K562 treated with DMSO at 1 percent for 48 hours (cell line): ENCODE results near the gene LDLR. TPM values are rescaled to one million over a fixed set of nuclear protein-coding genes. Genes with fewer than 3 reads are reported as not detected.

Experiments used
- total RNA-seq: library from RNA; unstranded; fragments of 300-600 nt; gene quantifications from 2 replicates; pipeline ENCODE4 v1.2.3, GENCODE V29; 2022; ENCODE audit warnings: low replicate concordance; ENCODE audit errors: extremely low read depth

The LDLR gene
- total RNA-seq, result 66.2 TPM in 1 of 2 replicates, not detected in the other

DNA sequence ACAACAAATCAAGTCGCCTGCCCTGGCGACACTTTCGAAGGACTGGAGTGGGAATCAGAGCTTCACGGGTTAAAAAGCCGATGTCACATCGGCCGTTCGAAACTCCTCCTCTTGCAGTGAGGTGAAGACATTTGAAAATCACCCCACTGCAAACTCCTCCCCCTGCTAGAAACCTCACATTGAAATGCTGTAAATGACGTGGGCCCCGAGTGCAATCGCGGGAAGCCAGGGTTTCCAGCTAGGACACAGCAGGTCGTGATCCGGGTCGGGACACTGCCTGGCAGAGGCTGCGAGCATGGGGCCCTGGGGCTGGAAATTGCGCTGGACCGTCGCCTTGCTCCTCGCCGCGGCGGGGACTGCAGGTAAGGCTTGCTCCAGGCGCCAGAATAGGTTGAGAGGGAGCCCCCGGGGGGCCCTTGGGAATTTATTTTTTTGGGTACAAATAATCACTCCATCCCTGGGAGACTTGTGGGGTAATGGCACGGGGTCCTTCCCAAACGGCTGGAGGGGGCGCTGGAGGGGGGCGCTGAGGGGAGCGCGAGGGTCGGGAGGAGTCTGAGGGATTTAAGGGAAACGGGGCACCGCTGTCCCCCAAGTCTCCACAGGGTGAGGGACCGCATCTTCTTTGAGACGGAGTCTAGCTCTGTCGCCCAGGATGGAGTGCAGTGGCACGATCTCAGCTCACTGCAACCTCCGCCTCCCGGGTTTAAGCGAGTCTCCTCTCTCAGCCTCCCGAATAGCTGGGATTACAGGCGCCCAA is at the start of gene LDLR:
TSS of gene LDLR (plus strand) at position 210 of the 760 bp plus-strand sequence. CDS start at position 296, 86 bp downstream.

DNA sequence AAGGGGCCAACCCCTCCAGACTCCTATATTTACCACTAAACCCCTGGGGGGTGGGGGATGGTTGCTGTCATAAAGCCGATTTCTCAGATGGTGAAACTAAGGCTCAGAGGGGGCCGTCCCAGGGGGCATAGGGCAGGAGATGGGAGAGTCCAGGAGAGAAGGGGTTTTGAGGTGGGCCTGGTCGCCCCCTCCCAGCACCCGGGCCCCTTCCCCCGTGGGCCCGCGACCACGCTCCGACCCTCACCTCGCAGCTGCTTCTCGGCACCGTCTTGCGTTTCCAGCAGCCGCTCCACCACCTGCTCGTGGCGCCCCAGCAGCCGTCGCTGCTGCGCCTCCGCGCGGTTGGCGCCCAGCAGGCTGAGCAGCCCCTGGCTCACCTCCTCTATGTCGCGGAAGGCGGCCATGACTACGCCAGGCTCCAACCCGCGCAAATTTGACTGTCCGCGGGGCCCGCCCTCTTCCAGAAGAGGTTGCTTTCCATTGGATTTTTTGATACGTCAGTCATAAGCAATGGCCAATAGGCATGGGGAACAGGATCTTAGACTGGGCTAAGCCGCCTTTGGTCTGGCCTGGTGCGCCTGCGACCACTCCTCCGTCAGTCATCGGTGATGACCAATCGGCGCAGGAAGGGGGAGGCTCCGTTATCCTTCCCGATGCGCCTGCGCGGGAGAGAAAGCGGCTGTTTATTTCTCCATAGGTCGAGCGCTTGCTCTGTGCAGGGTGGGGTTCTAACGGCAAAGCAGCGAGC is 66.3 kb downstream of the LDLR start, which contains the start of gene SPC24:
TSS of gene SPC24 (minus strand) at position 410 of the 748 bp plus-strand sequence. CDS start at position 404, 6 bp downstream.

Other genes with a start within 250 kb of the LDLR start
- gene C19orf38, start 241.0 kb upstream of the LDLR start, total RNA-seq, result not detected in 2 replicates
- not detected in 2 replicates for gene CARM1, start 217.9 kb upstream of the LDLR start, total RNA-seq
- not detected in 2 replicates for gene YIPF2, start 160.8 kb upstream of the LDLR start, total RNA-seq
- not detected in 2 replicates for gene TIMM29, start 160.7 kb upstream of the LDLR start, total RNA-seq
- gene SMARCA4, start 128.4 kb upstream of the LDLR start, total RNA-seq, result not detected in 2 replicates
- gene SPC24, start 66.3 kb downstream of the LDLR start, total RNA-seq, result not detected in 2 replicates
- gene KANK2, start 108.1 kb downstream of the LDLR start, total RNA-seq, result 1,164 TPM in 1 of 2 replicates, not detected in the other
- not detected in 2 replicates for gene ANGPTL8, start 150.2 kb downstream of the LDLR start, total RNA-seq
- not detected in 2 replicates for gene DOCK6, start 173.1 kb downstream of the LDLR start, total RNA-seq
- gene TSPAN16, start 206.7 kb downstream of the LDLR start, total RNA-seq, result not detected in 2 replicates